Smooth muscle cell (in vitro differentiated cells): ENCODE data around the gene HCFC2. TPM values are rescaled to one million over a fixed set of nuclear protein-coding genes. Genes with fewer than 3 reads are reported as not detected.

Experiments used
- DNase-seq: peaks from one replicate; lab custom pipeline; 2025; ENCODE audit not compliant: unreplicated experiment; lab: John Stamatoyannopoulos, UW
- H2AFZ ChIP-seq: fragments of 200-600 bp; sonication (generic); 2 replicates; pipeline ENCODE4 v1.6.0; 2016; ENCODE audit warnings: antibody characterized with exemption, low read depth, mild to moderate bottlenecking
- H3F3A ChIP-seq: fragments of 200-600 bp; sonication (generic); 2 replicates; pipeline ENCODE4 v1.6.0; 2017; ENCODE audit warnings: antibody characterized with exemption, low read depth
- H3K27ac ChIP-seq: fragments of 200-600 bp; sonication (generic); 2 replicates; pipeline ENCODE4 v1.5.1; 2016; ENCODE audit warnings: low read depth, mild to moderate bottlenecking
- H3K27me3 ChIP-seq: fragments of 200-600 bp; sonication (generic); 2 replicates; pipeline ENCODE4 v1.6.1; 2016; ENCODE audit warnings: low read depth, mild to moderate bottlenecking
- H3K36me3 ChIP-seq: fragments of 200-600 bp; sonication (generic); 2 replicates; pipeline ENCODE4 v1.5.1; 2016; ENCODE audit warnings: low read depth
- H3K4me1 ChIP-seq: fragments of 200-600 bp; sonication (generic); 2 replicates; pipeline ENCODE4 v1.5.1; 2016; ENCODE audit warnings: low read depth
- H3K4me2 ChIP-seq: fragments of 200-600 bp; sonication (generic); 2 replicates; pipeline ENCODE4 v1.6.0; 2016; ENCODE audit warnings: mild to moderate bottlenecking
- H3K4me3 ChIP-seq: fragments of 200-600 bp; sonication (generic); 2 replicates; pipeline ENCODE4 v1.5.1; 2016; ENCODE audit warnings: mild to moderate bottlenecking
- H3K79me2 ChIP-seq: fragments of 200-600 bp; sonication (generic); 2 replicates; pipeline ENCODE4 v1.6.0; 2016; ENCODE audit warnings: low read depth, mild to moderate bottlenecking
- H3K9ac ChIP-seq: fragments of 200-600 bp; sonication (generic); 2 replicates; pipeline ENCODE4 v1.6.0; 2016; ENCODE audit warnings: low read depth
- H3K9me3 ChIP-seq: fragments of 200-600 bp; sonication (generic); replicated peaks from 2 replicates; pipeline ENCODE4 v1.5.1; 2016; ENCODE audit warnings: low read depth
- H4K20me1 ChIP-seq: fragments of 200-600 bp; sonication (generic); 2 replicates; pipeline ENCODE4 v1.6.0; 2016; ENCODE audit warnings: low read depth
- CTCF ChIP-seq: fragments of 200-600 bp; sonication (generic); IDR thresholded peaks from 2 replicates; pipeline ENCODE4 v1.5.1; 2017; ENCODE audit warnings: borderline replicate concordance, mild to moderate bottlenecking, antibody characterized with exemption; ENCODE audit not compliant: insufficient read depth, poor library complexity, severe bottlenecking
- WGBS: methylation state at CpG from one replicate; pipeline ENCODE4 v1.1.7; 2016; ENCODE audit warnings: low lambda C conversion rate; 5-methylcytosine and 5-hydroxymethylcytosine counted together
- polyA plus RNA-seq: library from polyadenylated mRNA; unstranded; fragments of >200 nt; fragmentation: Nextera tagmentation; extraction: Ambion mirVana; gene quantifications from 2 replicates; pipeline ENCODE4 v1.2.1, GENCODE V29; 2016
- total RNA-seq: library from RNA; depleted of rRNA; stranded (reverse); fragments of >200 nt; gene quantifications from 2 replicates; pipeline ENCODE4 v1.2.3, GENCODE V29; 2014

The HCFC2 gene
- total and polyA plus RNA-seq, 2 experiments from 2014 or later: 9.1 to 17.8 TPM

GRCh38 chr12:104090685-104091084 lies 26.4 kb downstream of the HCFC2 start:
- peaks cover 48% of the 10 kb centered on the region for H3K36me3 ChIP-seq
- WGBS: 100% methylated on average over 1 of the region's 1 CpG
- H3K4me3 ChIP-seq: no peak overlapping the region
- H3K79me2 ChIP-seq: no peaks in the 10 kb centered on the region
- no peak overlapping the region for H3K27ac ChIP-seq
- H3K27me3 ChIP-seq: no peaks in the 10 kb centered on the region
- no peak overlapping the region for H2AFZ ChIP-seq
- no peaks in the 10 kb centered on the region for H3F3A ChIP-seq
- TF ChIP-seq CTCF: no peak
- DNase-seq: no peak
- H3K4me1 ChIP-seq: peaks cover 5% of the 10 kb centered on the region
- H3K9me3 ChIP-seq: no peaks in the 10 kb centered on the region
- H4K20me1 ChIP-seq: no peaks in the 10 kb centered on the region
- H3K4me2 ChIP-seq: no peak overlapping the region
- H3K9ac ChIP-seq: no peak overlapping the region

GRCh38 chr12:104091136-104091535 lies 26.8 kb downstream of the HCFC2 start:
- WGBS: 92% methylated on average over 4 of the region's 4 CpGs
- Histone ChIP-seq H3K9me3 (no peaks in the 10 kb centered on the region), H3K4me2 (no peak overlapping the region), H3K4me1 (peaks cover 5% of the 10 kb centered on the region), H3K9ac (no peak overlapping the region), H3K36me3 (peaks cover 48% of the 10 kb centered on the region), H3K27ac (no peak overlapping the region), H2AFZ (no peak overlapping the region), H3K4me3 (no peak overlapping the region), H3F3A (no peaks in the 10 kb centered on the region), H3K27me3 (no peaks in the 10 kb centered on the region), H3K79me2 (no peaks in the 10 kb centered on the region), H4K20me1 (no peaks in the 10 kb centered on the region)
- no peak for TF ChIP-seq CTCF
- DNase-seq: no peak

- H2AFZ ChIP-seq: no peak overlapping the region
- TF ChIP-seq CTCF: no peak
- DNase-seq: no peak
- H3K9me3 ChIP-seq: no peaks in the 10 kb centered on the region
- H3K27me3 ChIP-seq: no peaks in the 10 kb centered on the region
- no peak overlapping the region for H3K4me3 ChIP-seq
- 93% methylated on average over 3 of the region's 3 CpGs for WGBS
- no peak overlapping the region for H3K4me2 ChIP-seq
- H3K27ac ChIP-seq: no peak overlapping the region
- H3K79me2 ChIP-seq: no peaks in the 10 kb centered on the region
- no peak overlapping the region for H3K9ac ChIP-seq
- H4K20me1 ChIP-seq: no peaks in the 10 kb centered on the region
- H3K36me3 ChIP-seq: peaks cover 60% of the 10 kb centered on the region
- H3F3A ChIP-seq: no peaks in the 10 kb centered on the region
- peaks cover 5% of the 10 kb centered on the region for H3K4me1 ChIP-seq
Measured at GRCh38 chr12:104094284-104094683, 30.0 kb downstream of the HCFC2 start.

GRCh38 chr12:104095289-104095688 lies 31.0 kb downstream of the HCFC2 start:
- no peak overlapping the region for H3K27ac ChIP-seq
- no peaks in the 10 kb centered on the region for H3K9me3 ChIP-seq
- H3K4me2 ChIP-seq: no peak overlapping the region
- no peak overlapping the region for H3K9ac ChIP-seq
- H3K36me3 ChIP-seq: peaks cover 58% of the 10 kb centered on the region
- H3K79me2 ChIP-seq: no peaks in the 10 kb centered on the region
- H3F3A ChIP-seq: no peaks in the 10 kb centered on the region
- WGBS: 98% methylated on average over 1 of the region's 1 CpG
- no peaks in the 10 kb centered on the region for H4K20me1 ChIP-seq
- peaks cover 5% of the 10 kb centered on the region for H3K4me1 ChIP-seq
- H3K4me3 ChIP-seq: no peak overlapping the region
- no peak for TF ChIP-seq CTCF
- no peak for DNase-seq
- no peak overlapping the region for H2AFZ ChIP-seq
- H3K27me3 ChIP-seq: no peaks in the 10 kb centered on the region
